Activated CD4-positive, alpha-beta memory T cell treated with anti-CD3 and anti-CD28 coated beads for 36 hours (primary cell): ENCODE results near the gene ZNF778. TPM values are rescaled to one million over a fixed set of nuclear protein-coding genes. Genes with fewer than 3 reads are reported as not detected.

Source experiments
- CTCF ChIA-PET: fragments of 350-600 bp; sonication (Branson Sonifier 250); formaldehyde crosslinking; loops from one replicate; lab custom pipeline; 2021; ENCODE audit warnings: antibody characterized with exemption, inconsistent platforms; lab: Charles Lee
- POLR2A ChIA-PET: fragments of 350-600 bp; sonication (Branson Sonifier 250); formaldehyde crosslinking; loops from one replicate; lab custom pipeline; 2021; ENCODE audit warnings: antibody characterized with exemption; lab: Charles Lee
- DNase-seq: peaks from one replicate; pipeline ENCODE4 v3.0.0-alpha.2; 2020
- H3K27ac Mint-ChIP-seq: one replicate; pipeline ENCODE4 v1.8.0; 2021; ENCODE audit warnings: mixed read lengths
- H3K27me3 Mint-ChIP-seq: one replicate; pipeline ENCODE4 v1.8.0; 2021; ENCODE audit warnings: mixed read lengths
- H3K36me3 Mint-ChIP-seq: one replicate; pipeline ENCODE4 v1.8.0; 2021; ENCODE audit warnings: mixed read lengths
- H3K4me1 Mint-ChIP-seq: one replicate; pipeline ENCODE4 v1.8.0; 2021; ENCODE audit warnings: low read depth, mixed read lengths
- H3K4me3 Mint-ChIP-seq: one replicate; pipeline ENCODE4 v1.8.0; 2021; ENCODE audit warnings: mild to moderate bottlenecking, mixed read lengths
- H3K9me3 Mint-ChIP-seq: one replicate; pipeline ENCODE4 v1.8.0; 2021; ENCODE audit warnings: mixed read lengths
- intact Hi-C: fragments of 100-400 bp; cut with micrococcal nuclease; formaldehyde crosslinking; loops from one replicate; pipeline ENCODE4 v1.15.1; 2023
- total RNA-seq, 2 experiments: library from RNA; stranded (reverse); gene quantifications; one replicate each; pipeline ENCODE4 v1.2.3, GENCODE V29; 2021

ZNF778 gene
- total RNA-seq, 2 experiments from 2014 or later, result 7.4 to 7.9 TPM

DNA sequence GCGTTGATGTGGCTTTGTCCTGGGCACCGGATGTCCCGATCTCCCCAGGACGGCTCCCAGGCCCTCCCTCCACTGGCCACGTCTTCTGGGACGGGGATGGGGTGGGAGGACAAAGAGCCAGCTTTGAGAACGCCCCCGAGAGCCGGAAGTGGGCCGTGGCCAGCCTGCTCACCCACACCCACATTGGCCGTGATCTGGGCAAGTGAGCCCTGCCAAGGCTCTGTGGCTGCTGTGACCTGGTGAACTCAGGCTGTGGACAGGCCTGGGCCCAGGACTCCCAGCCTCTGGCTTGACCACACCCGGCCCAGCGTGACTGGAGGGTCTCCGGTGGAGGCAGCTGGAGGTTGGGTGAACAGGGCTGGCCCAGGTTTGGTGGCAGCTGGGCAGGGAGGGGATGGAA is 42.6 kb upstream of the ZNF778 start:
- Mint-ChIP-seq H3K36me3 (no peaks in the 10 kb centered on the region), H3K27me3 (peaks cover 4% of the 10 kb centered on the region), H3K9me3 (no peaks in the 10 kb centered on the region), H3K27ac (no peak overlapping the region), H3K4me1 (peaks cover 7% of the 10 kb centered on the region), H3K4me3 (no peak overlapping the region)
- CTCF ChIA-PET, result no interaction called here
- DNase-seq, result no peak
- POLR2A ChIA-PET, result interaction anchor here (0.6 kb wide), 1 partner anchor 9 kb away, joined by 3 read pairs; no protein-coding TSS in a partner anchor
- intact Hi-C loops, result no loop called here

DNA sequence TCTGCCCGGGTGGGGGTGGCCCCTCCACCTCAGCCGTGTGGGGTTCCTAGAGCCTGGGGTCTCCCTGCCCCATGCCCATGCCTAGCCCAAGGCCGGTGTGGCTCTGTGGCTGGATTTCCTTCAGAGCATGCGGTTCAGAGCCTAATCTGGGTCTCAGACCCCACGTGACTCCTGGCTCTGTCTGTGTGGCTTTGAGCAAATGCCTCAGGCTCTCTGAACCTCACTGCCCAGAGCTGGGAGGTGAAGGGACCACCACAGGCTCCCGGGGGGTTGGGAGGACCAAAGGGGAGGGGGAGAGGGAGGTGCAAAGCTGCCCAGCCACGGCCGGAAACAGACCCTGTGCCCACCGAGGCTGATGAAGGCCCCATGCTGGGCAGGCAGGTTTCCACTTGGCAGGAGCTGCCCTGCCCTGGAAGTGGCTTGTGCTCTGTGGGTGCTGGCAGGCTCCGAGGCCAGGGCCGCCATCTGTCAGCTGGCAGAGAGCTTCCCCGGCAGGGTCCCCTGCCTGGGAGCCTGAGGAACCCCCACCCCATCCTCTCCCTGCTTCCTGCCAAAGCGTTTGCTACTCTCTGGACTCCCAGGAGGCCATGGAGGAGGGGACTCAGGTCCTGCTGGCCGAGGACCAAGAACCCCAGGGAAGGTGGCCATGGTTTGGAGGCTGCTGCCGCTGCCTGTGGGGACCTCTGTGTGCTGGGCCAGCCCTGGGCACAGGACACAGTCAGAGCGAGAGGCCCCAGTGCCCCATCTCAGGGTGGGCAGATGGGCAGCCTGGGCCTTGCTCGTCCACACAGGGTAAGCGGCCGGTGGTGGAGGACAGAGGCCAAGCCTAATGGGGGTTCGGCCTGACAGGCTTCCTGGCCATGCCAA is 42.0 kb upstream of the ZNF778 start:
- no peak for DNase-seq
- POLR2A ChIA-PET, result interaction anchor here (0.6 kb wide), 1 partner anchor 8 kb away, joined by 3 read pairs; no protein-coding TSS in a partner anchor

DNA sequence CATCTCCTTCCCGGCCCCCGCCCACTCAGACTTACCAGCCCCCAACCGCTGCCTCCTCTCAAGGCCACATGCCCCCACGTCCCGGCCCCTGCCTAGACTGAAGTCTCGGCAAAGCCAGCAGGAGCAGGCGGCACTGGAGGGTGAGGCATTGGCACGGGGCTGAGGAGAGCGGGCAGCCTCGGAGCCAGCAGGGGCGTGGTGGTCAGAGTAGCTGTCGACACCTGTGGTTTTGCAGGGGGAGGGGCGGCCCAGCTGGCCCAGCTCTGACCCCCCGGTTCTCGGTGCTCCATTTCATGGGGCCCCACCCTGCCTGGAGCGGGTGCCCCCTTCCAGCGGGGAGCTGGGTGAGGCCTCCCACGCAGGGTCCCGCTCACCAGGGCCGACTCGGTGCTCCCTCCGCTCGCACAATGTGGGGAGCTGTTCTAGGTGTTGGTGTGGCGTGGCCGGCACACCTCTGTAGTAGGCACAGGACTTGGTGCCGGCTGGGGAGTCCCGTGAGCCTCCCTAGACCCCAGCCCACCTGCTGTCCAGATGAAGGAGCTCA is 41.3 kb upstream of the ZNF778 start:
- intact Hi-C loops, result no loop called here
- DNase-seq, result no peak
- POLR2A ChIA-PET, result no interaction called here
- Mint-ChIP-seq H3K9me3 (no peaks in the 10 kb centered on the region), H3K4me3 (no peak overlapping the region), H3K27ac (no peak overlapping the region), H3K36me3 (no peaks in the 10 kb centered on the region), H3K27me3 (no peaks in the 10 kb centered on the region), H3K4me1 (no peaks in the 10 kb centered on the region)
- CTCF ChIA-PET, result no interaction called here

More for the DNA sequence above, 42.0 kb upstream of the ZNF778 start:
- Mint-ChIP-seq H3K27ac (no peak overlapping the region), H3K9me3 (no peaks in the 10 kb centered on the region), H3K4me1 (peaks cover 5% of the 10 kb centered on the region), H3K27me3 (peaks cover 4% of the 10 kb centered on the region), H3K4me3 (no peak overlapping the region), H3K36me3 (no peaks in the 10 kb centered on the region)
- CTCF ChIA-PET, result no interaction called here
- intact Hi-C loops, result no loop called here

DNA sequence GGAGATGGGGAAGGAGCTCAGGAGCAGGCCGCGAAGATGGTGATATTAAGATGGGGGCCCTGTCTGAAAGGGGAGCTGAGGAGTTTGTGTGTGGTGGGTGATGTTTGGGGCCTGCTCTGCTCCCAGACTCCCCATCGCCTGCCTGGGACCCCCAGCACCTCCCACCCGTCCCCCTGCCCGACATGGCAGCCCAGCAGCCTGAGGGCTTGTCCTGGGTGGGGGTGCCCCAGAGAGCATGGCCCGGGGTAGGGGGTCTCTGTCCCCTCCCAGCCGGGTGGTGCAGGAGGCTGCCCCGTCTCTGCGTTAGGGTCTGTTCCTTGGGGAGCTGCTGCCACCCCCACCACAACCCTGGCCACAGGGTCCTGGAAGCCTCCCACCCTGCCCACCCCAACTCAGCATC is 40.8 kb upstream of the ZNF778 start:
- CTCF ChIA-PET, result no interaction called here
- Mint-ChIP-seq H3K4me1 (peaks cover under 1% of the 10 kb centered on the region), H3K27ac (no peak overlapping the region), H3K36me3 (no peaks in the 10 kb centered on the region), H3K4me3 (no peak overlapping the region), H3K9me3 (no peaks in the 10 kb centered on the region), H3K27me3 (no peaks in the 10 kb centered on the region)
- POLR2A ChIA-PET, result no interaction called here
- intact Hi-C loops, result no loop called here
- no peak for DNase-seq

DNA sequence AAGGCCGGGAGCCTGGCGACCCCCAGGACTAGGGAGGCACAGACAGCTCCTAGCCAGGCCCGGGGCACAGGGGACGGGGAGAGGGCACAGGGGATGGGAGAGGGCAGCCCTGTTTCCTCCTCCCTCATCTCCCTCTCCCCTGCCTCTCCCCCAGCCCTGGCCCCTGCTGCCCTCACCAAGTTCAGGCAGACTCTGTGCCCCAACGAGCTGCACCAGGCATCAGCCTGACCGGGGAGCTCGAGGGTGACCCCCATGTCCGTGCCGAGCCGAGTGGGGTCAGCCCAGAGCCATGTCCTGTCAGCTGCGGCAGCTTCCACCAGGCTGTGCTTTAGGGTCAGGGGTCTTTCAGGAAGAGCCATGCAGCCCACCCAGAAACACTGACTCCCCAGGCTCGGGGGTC is 40.0 kb upstream of the ZNF778 start:
- ChIA-PET POLR2A (no interaction called here), CTCF (interaction anchor here (1.3 kb wide), 1 partner anchor 320 kb away, joined by 3 read pairs; no protein-coding TSS in a partner anchor)
- intact Hi-C loops, result no loop called here
- no peaks in the 10 kb centered on the region for H3K36me3 Mint-ChIP-seq
- no peaks in the 10 kb centered on the region for H3K27me3 Mint-ChIP-seq
- no peak overlapping the region for H3K4me3 Mint-ChIP-seq
- no peak for DNase-seq
- no peak overlapping the region for H3K27ac Mint-ChIP-seq
- peaks cover 2% of the 10 kb centered on the region for H3K4me1 Mint-ChIP-seq
- no peaks in the 10 kb centered on the region for H3K9me3 Mint-ChIP-seq

DNA sequence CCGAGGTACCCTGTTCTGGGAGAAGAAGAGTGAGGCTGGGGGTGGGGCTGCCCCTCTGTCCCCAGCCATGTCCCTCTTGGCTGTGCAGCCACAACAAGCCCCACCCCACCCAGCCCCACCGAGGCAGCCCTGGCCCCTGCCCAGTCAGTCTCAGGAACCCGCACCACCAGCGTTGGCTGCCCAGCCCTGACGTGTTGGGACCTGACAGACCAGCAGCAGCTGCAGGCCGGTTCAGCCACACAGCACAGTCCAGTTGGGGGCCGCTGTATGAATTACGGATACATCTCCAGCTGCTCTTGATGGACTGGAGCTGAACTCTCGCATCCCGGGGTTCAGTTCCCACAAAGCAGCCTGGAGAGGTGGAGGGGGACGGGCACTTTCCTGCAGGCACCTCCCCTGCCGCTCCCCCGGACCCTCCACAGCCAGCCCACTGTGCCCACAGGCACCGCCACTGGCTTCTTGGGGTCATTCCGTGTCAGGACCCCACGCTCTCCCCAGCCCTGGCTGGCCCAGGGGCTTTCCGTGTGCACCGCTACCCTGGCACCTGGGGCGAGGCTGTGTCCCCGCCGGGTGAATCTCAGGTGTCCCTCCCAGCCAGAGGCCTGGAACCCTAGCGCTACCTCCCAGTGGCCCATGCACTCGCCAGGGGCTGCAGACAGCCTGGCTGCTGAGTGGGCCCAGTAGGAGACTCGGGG is 38.9 kb upstream of the ZNF778 start:
- Mint-ChIP-seq H3K27me3 (no peaks in the 10 kb centered on the region), H3K4me3 (no peak overlapping the region), H3K9me3 (no peaks in the 10 kb centered on the region), H3K27ac (no peak overlapping the region), H3K36me3 (no peaks in the 10 kb centered on the region), H3K4me1 (peaks cover 2% of the 10 kb centered on the region)
- intact Hi-C loops, result no loop called here
- ChIA-PET POLR2A (no interaction called here), CTCF (interaction anchor here (1.3 kb wide), 1 partner anchor 321 kb away, joined by 3 read pairs; no protein-coding TSS in a partner anchor)
- DNase-seq, result no peak

DNA sequence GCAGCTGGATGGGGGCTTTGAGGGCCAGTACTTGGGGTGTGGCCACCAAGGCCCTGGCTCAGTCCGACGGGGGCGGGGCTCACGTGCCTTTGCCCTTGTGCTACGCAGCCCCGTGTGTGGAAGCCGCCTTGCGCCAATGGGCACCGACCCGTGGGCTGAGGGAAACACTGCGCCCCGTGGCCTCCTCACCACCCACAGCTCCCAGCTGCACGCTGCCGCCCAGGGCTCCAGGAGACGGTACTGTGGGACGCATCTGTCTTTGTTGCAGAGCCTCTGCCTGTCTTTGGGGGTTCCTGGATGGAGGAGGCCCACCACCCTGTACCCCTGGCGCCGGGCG is 38.4 kb upstream of the ZNF778 start:
- Mint-ChIP-seq H3K27ac (no peak overlapping the region), H3K4me1 (peaks cover 2% of the 10 kb centered on the region), H3K4me3 (no peak overlapping the region), H3K27me3 (no peaks in the 10 kb centered on the region), H3K36me3 (no peaks in the 10 kb centered on the region), H3K9me3 (no peaks in the 10 kb centered on the region)
- no peak for DNase-seq
- ChIA-PET POLR2A (no interaction called here), CTCF (interaction anchor here (1.3 kb wide), 1 partner anchor 12 kb away, joined by 4 read pairs; no protein-coding TSS in a partner anchor)
- intact Hi-C loops, result no loop called here

DNA sequence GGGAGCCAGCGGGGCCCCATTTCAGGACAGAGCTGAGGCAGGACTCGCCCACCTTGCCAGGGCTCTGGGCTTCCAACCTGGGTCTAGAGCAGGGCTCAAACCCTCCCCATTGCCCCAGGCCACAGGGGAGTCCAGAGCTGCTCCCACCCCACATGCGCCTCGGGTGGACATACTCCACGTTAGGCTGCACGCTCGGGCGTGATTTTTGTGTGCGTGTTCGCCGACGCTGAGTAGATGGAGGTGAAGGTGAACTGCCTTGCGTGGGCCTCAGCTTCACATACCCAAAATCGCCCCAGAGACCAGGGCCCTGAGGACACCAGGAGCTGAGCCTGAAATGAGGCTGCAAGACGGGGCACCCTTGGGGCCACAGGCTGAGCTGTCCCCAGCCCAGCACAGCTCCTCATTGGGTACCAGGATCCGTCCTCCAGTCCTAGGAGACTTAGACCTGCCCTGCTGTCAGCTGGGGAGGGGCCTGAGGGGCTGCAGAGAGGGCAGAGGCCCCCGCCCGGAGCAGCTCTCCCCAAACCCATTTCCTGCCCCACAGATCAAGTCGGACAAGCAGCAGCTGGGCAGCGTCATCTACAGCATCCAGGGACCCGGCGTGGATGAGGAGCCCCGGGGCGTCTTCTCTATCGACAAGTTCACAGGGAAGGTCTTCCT is 37.7 kb upstream of the ZNF778 start:
- ChIA-PET POLR2A (no interaction called here), CTCF (interaction anchor here (1.3 kb wide), 1 partner anchor 13 kb away, joined by 4 read pairs; no protein-coding TSS in a partner anchor)
- Mint-ChIP-seq H3K4me1 (peaks cover 2% of the 10 kb centered on the region), H3K27me3 (no peaks in the 10 kb centered on the region), H3K4me3 (no peak overlapping the region), H3K27ac (no peak overlapping the region), H3K36me3 (no peaks in the 10 kb centered on the region), H3K9me3 (no peaks in the 10 kb centered on the region)
- intact Hi-C loops, result no loop called here
- DNase-seq, result no peak

DNA sequence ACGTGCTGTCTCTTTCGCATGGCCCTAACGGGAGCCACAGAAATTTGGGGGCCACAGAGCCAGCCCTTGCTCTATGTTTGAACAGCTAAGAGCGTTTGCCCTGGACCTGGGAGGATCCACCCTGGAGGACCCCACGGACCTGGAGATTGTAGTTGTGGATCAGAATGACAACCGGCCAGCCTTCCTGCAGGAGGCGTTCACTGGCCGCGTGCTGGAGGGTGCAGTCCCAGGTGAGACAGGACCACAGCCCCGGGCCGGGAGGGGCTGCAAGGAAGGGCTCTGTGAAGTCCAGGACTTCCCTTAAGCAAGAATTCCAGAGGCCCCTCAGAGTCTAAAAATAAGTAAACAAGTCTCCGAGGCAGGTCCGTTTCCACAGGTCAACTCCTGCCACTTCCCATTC is 34.0 kb upstream of the ZNF778 start:
- H3K27ac Mint-ChIP-seq, result no peak overlapping the region
- peaks cover 2% of the 10 kb centered on the region for H3K9me3 Mint-ChIP-seq
- intact Hi-C loops, result no loop called here
- CTCF ChIA-PET, result no interaction called here
- no peaks in the 10 kb centered on the region for H3K27me3 Mint-ChIP-seq
- H3K4me1 Mint-ChIP-seq, result peaks cover 2% of the 10 kb centered on the region
- POLR2A ChIA-PET, result interaction anchor here (0.6 kb wide), 1 partner anchor 9 kb away, joined by 3 read pairs; no protein-coding TSS in a partner anchor
- DNase-seq, result no peak
- no peaks in the 10 kb centered on the region for H3K36me3 Mint-ChIP-seq
- no peak overlapping the region for H3K4me3 Mint-ChIP-seq

DNA sequence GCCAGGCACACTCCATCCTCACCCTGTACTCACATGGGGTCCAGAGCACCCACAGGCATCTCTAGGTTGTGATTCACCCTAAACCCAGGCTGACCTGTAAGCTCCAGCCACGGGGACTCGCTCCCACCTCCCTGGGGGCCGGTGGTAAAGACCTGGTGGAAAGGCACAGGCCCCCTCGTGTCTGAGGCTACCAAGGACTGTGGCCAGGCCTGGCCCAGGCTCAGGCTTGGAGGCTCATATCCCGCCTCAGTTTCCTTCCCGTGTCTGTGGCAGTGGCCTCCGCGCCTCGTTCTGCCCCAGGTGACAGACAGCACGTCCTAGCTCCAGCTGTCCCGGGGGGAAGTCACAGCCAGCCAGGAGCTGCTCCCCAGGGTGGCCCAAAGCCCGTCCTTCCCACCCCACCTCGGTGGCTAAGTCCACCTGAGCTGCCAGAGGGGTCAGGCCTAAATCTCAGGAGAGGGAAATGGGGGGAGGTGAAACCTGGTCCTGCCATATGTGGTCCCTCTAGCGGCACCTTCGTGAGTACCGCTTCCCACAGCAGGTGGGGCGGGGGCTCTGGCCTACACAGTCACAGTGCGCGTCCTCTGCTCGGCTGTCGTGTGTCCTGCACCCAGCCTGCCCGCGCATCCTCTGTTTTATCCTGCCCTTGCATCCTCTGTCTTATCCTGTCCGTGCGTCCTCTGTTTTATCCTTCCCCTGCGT is 33.4 kb upstream of the ZNF778 start:
- Mint-ChIP-seq H3K4me1 (peaks cover 2% of the 10 kb centered on the region), H3K27me3 (no peaks in the 10 kb centered on the region), H3K4me3 (no peak overlapping the region), H3K36me3 (no peaks in the 10 kb centered on the region), H3K9me3 (peaks cover 2% of the 10 kb centered on the region), H3K27ac (peak overlapping the region; percentile 52)
- ChIA-PET CTCF (no interaction called here), POLR2A (interaction anchor here (0.6 kb wide), 1 partner anchor 9 kb away, joined by 3 read pairs; no protein-coding TSS in a partner anchor)
- intact Hi-C loops, result no loop called here
- no peak for DNase-seq

DNA sequence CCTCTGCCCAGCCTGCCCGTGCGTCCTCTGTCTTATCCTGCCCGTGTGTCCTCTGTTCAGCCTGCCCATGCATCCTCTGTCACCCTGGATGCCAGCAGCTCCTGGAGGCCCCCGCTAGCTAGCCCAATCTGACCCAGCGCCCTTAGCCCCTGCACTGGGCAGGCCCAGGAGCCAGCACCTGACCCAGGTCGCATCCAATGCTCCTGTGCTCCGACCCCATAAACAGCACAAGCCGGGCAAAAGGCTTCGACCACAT is 32.9 kb upstream of the ZNF778 start:
- no peak overlapping the region for H3K4me3 Mint-ChIP-seq
- DNase-seq, result no peak
- H3K27ac Mint-ChIP-seq, result peak overlapping the region; percentile 52
- ChIA-PET POLR2A (no interaction called here), CTCF (no interaction called here)
- no peaks in the 10 kb centered on the region for H3K27me3 Mint-ChIP-seq
- H3K36me3 Mint-ChIP-seq, result no peaks in the 10 kb centered on the region
- H3K9me3 Mint-ChIP-seq, result peaks cover 2% of the 10 kb centered on the region
- peaks cover 2% of the 10 kb centered on the region for H3K4me1 Mint-ChIP-seq
- intact Hi-C loops, result no loop called here
